Cardiac septum (tissue), 1 donor: Measurements from ENCODE around the gene PRB2. TPM values are rescaled to one million over a fixed set of nuclear protein-coding genes. Genes with fewer than 3 reads are reported as not detected.
"Not testable (repeated sequence)": the region's sequence is repeated elsewhere in the genome, so short reads cannot be mapped to it uniquely, and the experiment has no call there.

Source experiments
- DNase-seq: peaks from one replicate; pipeline ENCODE4 v3.0.0-alpha.2; 2020; ENCODE audit warnings: low spot score
- intact Hi-C: fragments of 100-400 bp; cut with DNase I; formaldehyde crosslinking; loops from one replicate; pipeline ENCODE4 v1.14.0; 2022
- long read RNA-seq: library from polyadenylated mRNA; unstranded; transcript quantifications from one replicate; pipeline ENCODE4 v2.0.0, GENCODE V29; 2021
- total RNA-seq: library from RNA; stranded (reverse); fragmentation: NEBNext Ultra II Directional; extraction: Animal tissue kit (Norgen Biotek cat#: 25700); gene quantifications from one replicate; pipeline ENCODE4 v1.2.1, GENCODE V29; 2021
- donor health status: DM: no; HTN: no; CAD: no.

PRB2 gene
- not detected for total RNA-seq
- long read RNA-seq: 0 reads

GRCh38 chr12:11395467-11395866, at the start of gene PRB2:
Gene PRB2 (minus strand): TSS chr12:11395567. CDS start chr12:11395529, 38 bp downstream.
- DNase-seq, intact Hi-C loops: not testable (repeated sequence)

GRCh38 chr12:11437966-11438365, 42.6 kb upstream of the PRB2 start:
- DNase-seq: no peak
- intact Hi-C loops: no loop called here

DNA sequence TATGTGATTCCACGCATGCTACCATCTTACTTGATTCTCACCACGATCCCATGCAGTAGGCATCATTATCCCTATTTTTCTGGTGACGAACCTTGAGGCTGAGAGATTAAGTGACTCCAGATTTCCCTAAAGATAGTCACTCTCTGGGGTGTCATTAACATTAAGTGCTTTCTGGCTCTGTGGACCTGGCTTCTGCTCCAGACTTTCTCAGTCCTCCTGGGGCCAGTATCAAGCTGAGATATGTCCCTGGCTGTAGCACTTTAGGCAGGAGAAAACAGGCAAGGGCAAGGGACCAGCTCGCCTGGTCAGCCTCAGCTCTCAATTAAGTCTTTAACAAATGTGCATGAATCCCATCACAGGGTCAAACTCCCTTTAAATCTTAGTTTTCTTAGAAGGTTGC, 38.3 kb upstream of the PRB2 start:
- no peak for DNase-seq
- intact Hi-C loops: no loop called here

- no peak for DNase-seq
- intact Hi-C loops: no loop called here
Measured at GRCh38 chr12:11431486-11431885, 36.1 kb upstream of the PRB2 start.

GRCh38 chr12:11427341-11427740, 32.0 kb upstream of the PRB2 start:
- no peak for DNase-seq
- intact Hi-C loops: no loop called here

GRCh38 chr12:11412731-11413130, 17.4 kb upstream of the PRB2 start:
- intact Hi-C loops: no loop called here

GRCh38 chr12:11408096-11408495, 12.7 kb upstream of the PRB2 start:
- intact Hi-C loops: no loop called here

More at GRCh38 chr12:11412731-11413130, 17.4 kb upstream of the PRB2 start:
- no peak for DNase-seq

GRCh38 chr12:11397366-11397765, 2.0 kb upstream of the PRB2 start:
- intact Hi-C loops: no loop called here
- no peak for DNase-seq

More at GRCh38 chr12:11408096-11408495, 12.7 kb upstream of the PRB2 start:
- no peak for DNase-seq

DNA sequence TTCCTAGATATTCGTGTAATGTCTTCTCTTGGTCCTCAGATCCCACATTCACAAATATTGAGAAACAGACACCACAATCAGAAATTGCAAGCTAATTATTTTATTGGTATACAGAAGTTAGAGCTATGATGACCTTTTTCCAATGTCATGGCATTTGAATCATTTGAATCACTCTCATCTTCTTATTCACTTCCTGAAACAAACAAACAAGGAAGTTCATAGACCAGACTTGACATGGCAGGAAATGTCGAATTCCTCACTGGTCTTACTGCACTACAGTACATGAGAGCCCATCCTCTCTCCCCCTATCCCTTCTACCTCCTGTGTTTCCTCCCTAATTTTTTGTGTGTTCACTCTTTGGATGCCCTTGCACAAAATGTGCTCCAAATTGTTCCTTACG, 3.9 kb downstream of the PRB2 start:
- DNase-seq, intact Hi-C loops: not testable (repeated sequence)

- intact Hi-C loops: not testable (repeated sequence)
Measured at GRCh38 chr12:11377420-11377819, 17.9 kb downstream of the PRB2 start.

GRCh38 chr12:11361151-11361550, 34.2 kb downstream of the PRB2 start:
- no peak for DNase-seq

More at GRCh38 chr12:11377420-11377819, 17.9 kb downstream of the PRB2 start:
- not testable (repeated sequence) for DNase-seq

DNA sequence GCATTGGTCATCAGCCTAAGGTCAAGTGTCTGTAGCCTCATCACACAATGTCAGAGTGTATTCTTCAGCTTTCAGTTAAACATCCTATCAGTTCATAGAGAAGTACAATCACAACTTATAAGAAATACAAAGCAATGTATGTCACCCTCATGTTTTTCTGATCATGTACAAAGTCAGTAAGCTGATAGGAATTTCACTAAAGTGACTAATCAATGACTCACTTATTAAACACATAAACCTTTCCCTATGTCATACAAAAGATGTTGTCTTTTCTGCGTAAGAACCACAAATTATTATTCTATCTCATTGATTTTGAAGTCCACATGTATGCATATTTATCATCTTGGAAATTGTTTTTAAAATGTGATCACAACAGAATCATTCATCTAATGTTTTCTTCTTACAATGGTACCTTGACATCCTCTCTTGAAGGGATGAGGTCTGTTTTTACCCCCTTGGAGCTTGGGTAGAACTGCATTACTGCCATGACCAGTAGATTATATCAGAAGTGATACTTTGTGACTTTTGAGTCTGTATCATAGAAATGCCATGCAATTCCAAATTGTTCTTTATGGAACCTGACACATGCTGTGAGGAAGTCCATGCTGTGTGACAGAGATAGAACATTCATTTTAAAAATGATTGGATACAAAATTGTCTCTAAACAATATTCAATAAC, 35.0 kb downstream of the PRB2 start:
- intact Hi-C loops, DNase-seq: not testable (repeated sequence)

More at GRCh38 chr12:11361151-11361550, 34.2 kb downstream of the PRB2 start:
- intact Hi-C loops: no loop called here

DNA sequence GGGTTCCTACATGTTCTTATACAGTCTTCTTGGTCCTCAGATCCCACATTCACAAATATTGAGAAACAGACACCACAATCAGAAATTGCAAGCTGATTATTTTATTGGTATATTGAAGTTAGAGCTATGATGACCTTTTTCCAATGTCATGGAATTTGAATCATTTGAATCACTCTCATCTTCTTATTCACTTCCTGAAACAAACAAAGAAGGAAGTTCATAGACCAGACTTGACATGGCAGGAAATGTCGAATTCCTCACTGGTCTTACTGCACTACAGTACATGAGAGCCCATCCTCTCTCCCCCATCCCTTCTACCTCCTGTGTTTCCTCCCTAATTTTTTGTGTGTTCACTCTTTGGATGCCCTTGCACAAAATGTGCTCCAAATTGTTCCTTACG, 43.6 kb downstream of the PRB2 start:
- intact Hi-C loops, DNase-seq: not testable (repeated sequence)

- intact Hi-C loops: no loop called here
- no peak for DNase-seq
Measured at GRCh38 chr12:11348439-11348838, 46.9 kb downstream of the PRB2 start.

- intact Hi-C loops: no loop called here
- DNase-seq: no peak
Measured at GRCh38 chr12:11347810-11348209, 47.6 kb downstream of the PRB2 start.

- intact Hi-C loops: no loop called here
- no peak for DNase-seq
Measured at GRCh38 chr12:11344500-11344899, 50.9 kb downstream of the PRB2 start.

Other genes with a start within 250 kb of the PRB2 start
- gene SMIM10L1, start 224.4 kb downstream of the PRB2 start, total RNA-seq: 22.1 TPM
- not detected for gene TAS2R42, start 208.6 kb downstream of the PRB2 start, total RNA-seq
- gene PRB3, start 125.9 kb downstream of the PRB2 start, total RNA-seq: not detected
- gene PRB4, start 85.1 kb downstream of the PRB2 start, total RNA-seq: not detected